ENCODE data around the gene PPM1L. TPM values are rescaled to one million over a fixed set of nuclear protein-coding genes. Genes with fewer than 3 reads are reported as not detected.

The PPM1L gene
- total and polyA plus RNA-seq, 10 of the 15 experiments (the other 5 are each of a cell fraction or from before 2014, with no cell fraction given), result under 0.01 to 0.33 (median 0.06) TPM; not detected in 1

DNA sequence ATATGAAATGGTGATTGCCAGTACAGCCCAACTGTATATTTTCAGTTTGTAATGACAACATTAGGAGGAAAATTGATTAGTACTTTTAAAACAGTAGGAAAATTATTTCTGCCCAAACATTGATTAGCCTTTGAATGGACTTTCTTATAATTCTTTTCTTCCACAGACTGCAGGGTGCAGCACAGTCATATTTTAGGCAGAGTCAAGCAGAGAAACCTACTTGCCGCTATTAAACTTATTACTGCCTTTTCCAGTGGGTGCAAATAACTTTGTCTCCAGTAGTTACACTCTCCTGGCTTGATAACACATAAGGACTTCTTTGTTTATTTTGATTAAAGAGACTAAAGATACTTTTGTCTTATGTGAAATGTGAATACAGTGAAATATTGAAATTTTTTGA is 85.4 kb downstream of the PPM1L start (continued):
- no peak for TF ChIP-seq RELA (IDR thresholded peaks at IDR 0.05; ENCODE audit: borderline replicate concordance, partially characterized antibody)
- no peak for TF ChIP-seq BACH1 (IDR thresholded peaks at IDR 0.05; ENCODE audit: borderline replicate concordance)
- TF ChIP-seq, protein P1, sequence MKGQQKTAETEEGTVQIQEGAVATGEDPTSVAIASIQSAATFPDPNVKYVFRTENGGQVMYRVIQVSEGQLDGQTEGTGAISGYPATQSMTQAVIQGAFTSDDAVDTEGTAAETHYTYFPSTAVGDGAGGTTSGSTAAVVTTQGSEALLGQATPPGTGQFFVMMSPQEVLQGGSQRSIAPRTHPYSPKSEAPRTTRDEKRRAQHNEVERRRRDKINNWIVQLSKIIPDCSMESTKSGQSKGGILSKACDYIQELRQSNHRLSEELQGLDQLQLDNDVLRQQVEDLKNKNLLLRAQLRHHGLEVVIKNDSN (IDR thresholded peaks at IDR 0.05; ENCODE audit: borderline replicate concordance, extremely low read length, insufficient read depth, low read depth, low read length), result no peak
- no peak for TF ChIP-seq BRCA1 (IDR thresholded peaks at IDR 0.05; ENCODE audit: low read depth, low read length)
- TF ChIP-seq, protein P2, sequence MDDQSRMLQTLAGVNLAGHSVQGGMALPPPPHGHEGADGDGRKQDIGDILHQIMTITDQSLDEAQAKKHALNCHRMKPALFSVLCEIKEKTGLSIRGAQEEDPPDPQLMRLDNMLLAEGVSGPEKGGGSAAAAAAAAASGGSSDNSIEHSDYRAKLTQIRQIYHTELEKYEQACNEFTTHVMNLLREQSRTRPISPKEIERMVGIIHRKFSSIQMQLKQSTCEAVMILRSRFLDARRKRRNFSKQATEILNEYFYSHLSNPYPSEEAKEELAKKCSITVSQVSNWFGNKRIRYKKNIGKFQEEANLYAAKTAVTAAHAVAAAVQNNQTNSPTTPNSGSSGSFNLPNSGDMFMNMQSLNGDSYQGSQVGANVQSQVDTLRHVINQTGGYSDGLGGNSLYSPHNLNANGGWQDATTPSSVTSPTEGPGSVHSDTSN (IDR thresholded peaks at IDR 0.05; ENCODE audit: insufficient replicate concordance, low read depth, low read length), result no peak

DNA sequence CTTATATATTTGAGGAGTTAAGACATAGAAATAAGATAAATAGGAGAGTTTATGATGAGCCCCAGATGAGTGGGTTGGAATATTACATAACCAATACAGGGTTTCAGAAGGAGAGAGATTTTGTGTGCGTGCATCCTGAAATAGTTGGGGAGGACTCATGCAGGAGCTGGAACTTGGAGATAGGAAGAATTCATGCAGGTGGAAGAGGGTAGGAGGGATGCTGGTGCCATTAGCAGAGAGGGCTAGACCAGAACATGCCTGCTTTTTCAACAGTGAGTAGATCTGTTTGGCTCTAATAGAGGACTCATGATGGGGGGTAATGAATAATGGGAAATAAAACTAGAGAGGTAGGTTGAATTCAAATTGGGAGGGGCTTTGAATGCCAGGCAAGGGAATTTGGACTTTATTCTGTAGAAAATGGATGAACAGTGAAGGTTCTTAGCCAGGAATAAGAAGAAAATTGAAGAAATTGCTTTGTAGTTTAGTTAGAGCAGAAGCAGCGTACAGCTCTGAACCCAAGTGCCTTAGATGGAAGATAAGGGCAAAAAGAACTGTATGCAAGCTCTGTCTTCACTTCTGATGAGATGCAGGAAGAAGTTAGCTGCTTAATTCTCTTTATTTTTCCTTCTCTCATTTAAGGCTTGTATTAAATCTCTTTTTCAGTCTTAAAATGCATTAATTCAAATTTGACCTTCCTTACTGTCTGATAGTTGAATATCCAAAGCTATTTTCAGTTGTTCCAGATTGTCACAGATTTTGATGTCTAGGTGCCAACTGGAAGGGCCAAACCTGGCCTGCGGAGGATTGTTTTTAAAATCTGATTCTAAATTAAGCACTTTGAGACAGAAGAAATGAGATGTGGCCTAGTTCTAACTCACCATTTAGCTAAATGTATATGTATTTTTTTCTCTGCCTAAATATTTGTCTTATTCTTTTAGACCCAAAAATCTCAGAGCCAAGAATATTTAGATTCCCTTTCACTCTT is 86.3 kb downstream of the PPM1L start:
- Histone ChIP-seq H3K36me3 (ENCODE audit: control insufficient read depth in 2 of 2, insufficient read depth in 2 of 2, low read length in 1 of 2) (no peaks in the 10 kb centered on the region), H3K4me2 (ENCODE audit: control insufficient read depth, insufficient read depth) (no peak overlapping the region), H3K9me3 (replicated peaks; ENCODE audit: control insufficient read depth, insufficient read depth, low read length) (no peaks in the 10 kb centered on the region), H3K4me3 (no peak overlapping the region), H3K27me3 (replicated peaks in 1 of 2; ENCODE audit: control insufficient read depth in 2 of 2, insufficient read depth in 2 of 2, low read length in 1 of 2) (no peaks in the 10 kb centered on the region; a peak in 1 of 4 replicates), H3K4me1 (ENCODE audit: control insufficient read depth, insufficient read depth, low read length) (no peaks in the 10 kb centered on the region), H3K27ac (ENCODE audit: control insufficient read depth, insufficient read depth) (no peak overlapping the region), H3K79me2 (ENCODE audit: control insufficient read depth, insufficient read depth, low read length) (no peaks in the 10 kb centered on the region), H4K20me1 (ENCODE audit: control insufficient read depth, insufficient read depth) (no peaks in the 10 kb centered on the region), H2AFZ (ENCODE audit: control insufficient read depth, low read depth, low read length) (no peak overlapping the region), H3K9ac (ENCODE audit: control insufficient read depth, insufficient read depth, low read length) (no peak overlapping the region)
- POLR2A ChIA-PET, result no interaction called here
- intact Hi-C loops (cut with micrococcal nuclease; ENCODE audit: unreplicated experiment), result no loop called here
- TF ChIP-seq SUPT20H (IDR thresholded peaks at IDR 0.05; ENCODE audit: borderline replicate concordance, control insufficient read depth, low read depth, low read length), result no peak
- ATAC-seq (no peak), DNase-seq (ENCODE audit: low read depth, low spot score) (no peak), FAIRE-seq (no peak)
- SMC1A ChIA-PET (ENCODE audit: uncharacterized antibody, unreplicated experiment), result interaction anchor here (1.6 kb wide), 1 partner anchor 63 kb away, joined by 3 read pairs; no protein-coding TSS in a partner anchor
- no TSS peak for BruUV-seq (replicated peaks)
- in situ Hi-C loops (cut with MboI), result no loop called here
- CTCF ChIA-PET, result interaction anchor here (0.5 to 2.9 kb wide), 4 partner anchors 12 to 536 kb away, joined by 3 to 13 read pairs (median 3); no protein-coding TSS in a partner anchor
- 59% methylated on average over 3 of the region's 3 CpGs for WGBS (ENCODE audit: insufficient coverage, insufficient replicate concordance, low lambda C conversion rate, missing lambda C conversion rate)
- RAD21 ChIA-PET (ENCODE audit: unreplicated experiment), result no interaction called here

Measured in GM12878 (cell line).